Activated CD4-positive, alpha-beta T cell treated with anti-CD3 and anti-CD28 coated beads, Interleukin-10, Interleukin-2, amounts not matched to agents 100 ng/mL and 50 ng/mL, durations not matched to agents 16 hours and 8 hours (primary cell): Measurements from ENCODE around the gene PER2.

Experiments
- DNase-seq: peaks from one replicate; pipeline ENCODE4 v3.0.0-alpha.2; 2020

Gene PER2

DNA sequence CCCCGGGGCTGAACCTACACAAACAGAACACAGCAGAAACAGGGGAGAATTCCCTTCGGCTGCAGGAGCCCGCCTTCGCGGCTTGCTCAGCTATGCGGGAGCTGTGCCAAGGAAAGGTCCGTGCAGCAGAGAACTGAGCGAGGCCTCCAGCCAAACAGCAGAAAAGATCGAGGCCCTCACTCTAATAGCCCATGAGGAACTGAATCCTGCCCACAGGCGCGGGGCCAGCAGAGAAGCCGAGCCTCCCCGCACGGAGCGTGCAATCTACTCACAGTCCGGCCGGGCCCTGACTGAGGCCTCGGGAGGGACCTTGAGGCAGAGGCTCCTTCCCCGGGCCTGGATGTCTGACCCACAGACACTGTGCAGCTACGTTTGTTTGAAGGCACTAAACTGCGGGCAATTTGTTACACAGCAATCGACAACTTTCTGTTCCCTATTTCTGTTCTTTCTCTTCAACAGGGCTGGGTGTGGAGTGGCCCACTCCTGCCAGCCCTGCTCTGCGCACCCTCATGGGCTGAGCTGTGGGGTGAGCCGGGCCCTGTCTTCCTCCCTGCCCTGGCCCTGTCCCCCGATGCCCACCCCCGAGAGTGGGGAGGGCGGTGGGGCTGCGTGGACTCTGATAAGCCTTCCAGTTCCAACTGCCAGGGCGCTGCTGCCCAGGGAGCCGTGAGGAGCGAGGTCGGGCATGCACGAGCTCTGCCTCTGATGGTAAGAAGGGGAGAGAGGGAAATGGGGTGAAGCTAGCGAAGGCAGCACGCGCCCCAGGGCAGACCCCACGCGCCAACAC is 62.3 kb downstream of the PER2 start:
- DNase-seq = no peak

DNA sequence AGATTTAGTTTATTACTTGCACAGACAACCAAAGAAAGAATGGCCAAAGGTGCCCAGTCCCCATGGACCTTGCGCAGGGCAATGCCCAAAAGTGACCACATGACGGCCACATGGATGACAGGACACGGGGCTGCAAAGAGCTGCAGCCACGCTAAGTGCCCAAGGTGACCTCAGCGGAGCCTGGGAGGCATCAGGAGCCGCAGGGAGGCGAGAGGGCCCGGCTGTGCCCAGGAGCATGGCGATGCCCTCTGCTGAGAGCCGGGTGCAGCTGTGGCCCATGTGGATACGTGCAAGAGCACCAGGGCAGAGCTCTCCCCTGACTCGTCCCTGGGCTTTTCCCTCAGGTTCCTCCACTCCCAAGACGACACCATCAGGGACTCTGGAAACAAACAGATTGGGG is 63.3 kb downstream of the PER2 start:
- no peak for DNase-seq

DNA sequence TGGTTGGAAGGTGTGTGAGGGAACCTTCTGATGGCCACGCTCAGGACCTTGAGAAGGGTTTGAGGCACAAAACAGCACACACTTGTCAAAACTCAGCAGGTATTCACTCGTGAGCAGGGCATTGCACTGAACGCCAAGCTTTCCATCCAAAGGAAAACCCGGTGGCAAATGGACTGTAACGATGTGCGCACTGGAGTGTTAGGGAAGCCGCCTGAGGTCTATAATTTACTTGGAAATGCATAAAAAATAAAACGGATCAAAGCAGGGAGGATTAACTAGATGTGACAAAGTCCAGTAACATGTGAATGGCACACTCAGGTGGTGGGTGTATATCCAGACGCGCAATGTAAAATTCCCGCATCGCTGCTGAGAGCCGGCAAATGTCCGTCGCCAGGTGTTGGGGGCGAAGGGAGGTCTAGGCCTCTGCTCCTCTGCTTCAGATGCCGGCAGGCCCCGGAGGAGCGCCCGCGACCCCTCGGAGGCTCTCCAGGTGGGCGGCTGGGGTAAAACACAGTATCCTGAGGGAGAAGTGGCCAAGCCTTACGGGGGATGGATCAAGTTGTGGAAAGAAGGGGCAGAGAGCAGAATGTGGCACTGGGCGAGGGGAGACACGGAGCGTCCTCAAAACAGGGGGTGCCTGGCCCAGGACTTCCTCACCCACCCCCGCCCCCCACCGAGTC is 63.9 kb downstream of the PER2 start:
- DNase-seq = no peak

DNA sequence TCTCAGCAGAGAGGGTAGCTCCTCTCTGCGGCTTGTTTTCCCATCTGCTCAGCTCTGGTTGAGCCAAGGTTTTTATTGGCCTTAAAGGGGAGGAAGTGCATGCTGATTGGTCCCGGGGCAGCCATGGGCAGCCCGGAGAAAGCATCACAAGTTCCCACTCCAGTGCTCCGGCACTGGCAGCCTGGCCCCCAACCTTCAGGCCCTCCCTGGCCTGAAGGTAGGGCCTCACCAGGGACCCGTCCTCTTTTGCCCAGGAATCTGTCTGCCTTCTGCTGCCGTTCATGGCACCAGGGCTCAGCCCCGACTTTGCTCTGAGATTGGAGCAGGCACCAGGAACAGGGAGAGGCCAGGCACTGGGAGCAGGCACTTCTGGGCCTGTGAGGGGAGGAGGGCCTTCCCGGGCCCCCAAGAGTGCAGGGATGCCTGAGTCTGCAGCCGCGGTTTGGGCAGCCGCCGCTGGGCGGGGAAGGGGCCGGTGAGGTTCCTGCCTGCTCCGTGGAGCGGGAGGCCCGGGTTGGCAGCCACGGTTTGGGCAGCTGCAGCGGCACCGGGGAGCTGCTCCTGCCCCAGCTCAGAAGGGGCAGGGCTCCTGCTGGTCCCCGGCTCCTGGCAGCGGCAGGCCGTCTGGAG is 67.4 kb downstream of the PER2 start:
- DNase-seq = peak; percentile 36

DNA sequence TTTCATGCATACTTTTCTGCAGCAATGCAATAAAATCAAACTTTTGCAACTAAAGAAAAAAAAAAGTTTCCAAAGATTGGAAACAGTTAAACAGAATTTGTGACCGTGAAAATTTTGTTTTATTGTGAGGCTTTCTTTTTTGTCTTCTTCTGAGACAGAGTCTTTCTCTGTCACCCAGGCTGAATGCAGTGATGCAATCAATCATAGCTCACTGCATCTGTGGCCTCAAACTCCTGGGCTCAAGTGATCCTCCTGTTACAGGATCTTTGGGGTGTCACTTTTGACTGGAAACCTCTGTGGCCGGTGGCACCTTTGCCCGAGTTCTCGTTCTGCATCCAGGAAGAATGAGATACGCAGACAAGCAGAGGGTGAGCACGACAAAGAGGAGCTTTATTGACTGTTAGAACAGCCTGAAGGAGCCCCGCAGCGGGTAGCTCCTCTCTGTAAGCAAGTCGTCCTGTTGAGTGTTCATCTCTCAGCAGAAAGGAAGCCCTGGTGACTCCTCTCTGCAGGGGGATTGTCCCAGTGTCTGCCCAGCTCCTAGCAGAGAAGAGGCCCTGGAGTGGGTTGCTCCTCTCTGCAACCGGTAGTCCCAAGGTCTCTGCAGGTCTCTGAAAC is 68.0 kb downstream of the PER2 start:
- no peak for DNase-seq

DNA sequence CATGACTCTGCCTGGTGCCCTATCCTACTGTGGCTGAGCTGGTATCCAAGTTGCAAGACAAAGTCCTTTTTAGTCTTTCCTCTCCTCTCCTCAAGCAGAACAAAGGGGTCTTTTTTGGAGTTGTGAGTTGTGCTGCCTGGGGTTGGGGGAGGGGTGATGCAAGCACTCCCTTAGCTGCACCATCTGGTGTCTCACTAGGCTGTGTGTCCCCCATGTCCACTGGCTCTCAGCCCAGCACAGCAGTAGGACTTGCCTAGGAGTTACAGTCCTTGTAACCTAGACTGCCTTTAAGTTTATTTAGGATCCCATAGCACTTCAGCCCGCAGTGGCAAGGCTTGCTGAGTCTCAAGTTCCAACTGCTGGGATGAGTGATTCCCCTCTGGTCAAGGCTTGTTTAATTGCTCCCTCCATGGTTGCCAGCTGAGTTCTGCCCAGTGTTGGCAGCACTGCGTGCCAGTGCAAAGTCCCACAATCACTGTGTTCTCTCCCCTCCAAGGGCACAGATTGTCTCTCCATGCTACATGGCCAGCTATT is 71.7 kb downstream of the PER2 start:
- DNase-seq = no peak

DNA sequence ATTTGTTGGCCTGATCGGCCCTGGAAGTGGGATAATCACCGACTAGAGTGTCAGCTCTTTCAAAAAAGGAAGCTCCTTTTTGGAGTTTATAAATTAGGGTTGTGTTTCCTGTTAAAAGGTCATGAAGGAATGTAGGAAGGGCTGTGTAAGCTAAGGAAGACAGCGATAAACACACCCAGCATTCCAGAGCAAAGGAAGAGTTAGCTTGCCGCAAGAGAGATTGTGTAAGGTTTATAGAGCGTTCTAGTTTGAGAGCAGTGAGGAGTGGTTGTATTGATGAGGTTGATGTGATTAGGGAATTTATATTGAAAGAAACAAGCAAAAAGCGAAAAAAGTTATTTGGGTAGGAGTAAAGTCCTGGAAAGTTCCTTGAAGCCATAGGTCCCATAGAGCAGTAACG is 81.4 kb downstream of the PER2 start:
- DNase-seq = no peak

DNA sequence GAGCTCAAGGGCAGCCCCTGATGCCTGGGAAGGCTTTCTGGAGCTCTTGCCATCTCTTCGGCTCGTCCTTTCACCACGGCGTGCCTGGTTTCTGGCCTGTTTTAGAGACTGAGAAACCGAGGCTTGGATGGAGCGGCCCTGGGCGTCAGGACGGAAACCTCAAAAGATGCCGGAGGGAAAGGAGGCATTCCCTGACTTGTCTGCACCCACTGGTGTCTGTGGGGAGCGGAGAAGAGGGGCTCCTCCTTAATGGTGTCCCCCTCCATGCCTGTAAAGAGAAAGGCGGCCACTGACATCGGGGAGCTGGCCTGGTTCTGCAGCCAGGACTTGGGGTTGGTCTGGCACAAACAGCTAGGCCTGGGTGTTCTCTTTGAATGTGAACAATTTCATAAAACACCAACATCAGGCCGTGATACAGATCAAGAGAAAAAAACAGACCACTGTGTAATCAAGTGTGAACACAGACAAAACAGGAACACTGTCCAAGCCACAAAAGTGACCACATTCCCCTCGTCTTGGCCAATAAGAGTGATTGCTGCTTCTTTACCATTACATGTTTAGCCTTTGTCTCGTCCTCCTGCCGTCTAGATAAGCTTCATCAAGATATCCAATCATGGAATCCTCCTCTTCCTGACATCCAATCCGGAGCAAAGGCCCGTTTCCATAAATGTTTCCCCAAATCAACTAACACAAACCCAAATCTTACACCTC is 84.3 kb downstream of the PER2 start:
- DNase-seq = no peak

DNA sequence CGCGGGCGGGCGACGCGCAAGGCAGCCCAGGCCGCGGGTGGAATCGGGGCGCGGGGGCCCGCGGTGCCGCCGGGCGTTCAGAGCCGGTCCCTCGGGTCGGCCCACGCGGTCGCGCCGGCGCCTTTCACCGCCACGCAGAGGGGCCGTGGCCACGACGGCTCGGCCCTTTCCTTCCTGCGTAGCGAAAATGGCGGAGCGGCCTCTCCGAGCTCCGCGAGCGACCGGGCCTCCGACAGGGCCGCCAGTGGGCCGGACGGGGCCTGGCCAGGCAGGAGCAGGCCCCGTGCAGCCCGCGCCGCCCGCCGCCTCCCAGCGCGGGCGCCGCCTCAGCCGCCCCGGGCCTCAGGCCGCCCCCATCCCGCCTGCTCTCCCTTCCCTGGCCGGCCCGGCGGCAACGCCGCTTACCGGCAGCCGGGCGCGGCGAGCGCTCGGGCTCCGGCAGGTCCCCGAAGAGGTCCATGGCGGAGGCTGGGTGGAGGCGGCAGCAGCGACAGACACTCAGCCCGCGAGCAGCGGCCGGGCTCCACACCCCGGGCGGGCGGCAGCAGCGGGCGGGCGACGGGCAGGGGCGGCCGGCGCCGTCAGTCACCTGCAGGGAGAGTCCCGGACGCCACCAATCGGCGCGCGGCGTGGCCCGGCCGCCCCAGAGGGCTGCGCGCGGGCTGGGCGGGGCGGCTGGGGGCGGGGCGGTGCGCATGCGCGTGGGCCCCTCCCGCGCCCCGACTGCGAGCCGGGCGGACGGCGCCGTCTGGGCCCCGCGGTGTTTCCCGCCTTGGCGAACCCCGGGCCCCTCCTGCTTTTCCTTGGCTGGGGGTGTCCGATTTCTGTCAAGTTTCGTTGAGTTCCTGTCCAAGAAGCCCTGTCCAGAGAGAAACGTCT is 85.1 kb downstream of the PER2 start, which contains the start of gene ILKAP:
Gene ILKAP (minus strand): TSS at position 602 of the 879 bp plus-strand sequence. CDS start 142 bp downstream, at position 460.
- peak; percentile 94 for DNase-seq

DNA sequence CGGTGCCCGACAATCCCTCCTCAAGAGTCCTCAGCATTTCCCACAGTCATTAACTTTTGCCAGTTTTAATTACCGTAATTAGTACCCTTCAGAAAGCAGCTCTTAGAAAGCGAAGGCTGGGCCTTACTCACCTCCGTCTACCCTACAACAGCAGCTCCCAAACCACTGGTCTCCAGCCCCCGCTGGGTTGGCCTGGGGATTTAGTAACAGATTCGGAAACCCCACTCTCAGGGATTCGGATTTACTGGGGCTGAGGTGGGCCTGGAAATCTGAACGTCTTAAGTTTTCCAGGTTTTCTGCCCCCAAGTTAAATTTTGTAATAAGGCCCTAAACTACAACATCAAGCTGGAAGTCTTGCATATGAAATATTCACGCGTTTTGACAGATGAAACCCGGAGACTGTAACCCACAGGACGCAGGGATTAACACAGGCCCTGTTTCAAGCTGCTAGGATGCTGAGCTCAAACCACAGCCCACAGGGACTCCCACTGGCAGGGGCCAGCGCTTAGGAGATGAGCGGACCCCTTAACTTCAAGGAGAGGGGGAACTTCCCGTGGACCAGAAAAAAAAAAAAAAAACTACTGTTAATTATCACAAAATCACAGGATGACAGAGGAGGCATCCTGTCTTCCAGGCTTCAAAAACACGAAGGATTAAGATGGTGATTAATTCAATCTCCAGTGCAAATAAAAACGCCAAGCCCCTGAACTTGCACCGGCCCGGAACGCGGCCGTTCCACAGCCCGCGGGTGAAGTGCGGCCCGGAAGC is 85.9 kb downstream of the PER2 start:
- DNase-seq = peak; percentile 20
